Measurements from ENCODE around the gene ZNF615. TPM values are rescaled to one million over a fixed set of nuclear protein-coding genes. Genes with fewer than 3 reads are reported as not detected.

The ZNF615 gene
- total RNA-seq, 1 experiment from 2014 or later, result 1.6 TPM

DNA sequence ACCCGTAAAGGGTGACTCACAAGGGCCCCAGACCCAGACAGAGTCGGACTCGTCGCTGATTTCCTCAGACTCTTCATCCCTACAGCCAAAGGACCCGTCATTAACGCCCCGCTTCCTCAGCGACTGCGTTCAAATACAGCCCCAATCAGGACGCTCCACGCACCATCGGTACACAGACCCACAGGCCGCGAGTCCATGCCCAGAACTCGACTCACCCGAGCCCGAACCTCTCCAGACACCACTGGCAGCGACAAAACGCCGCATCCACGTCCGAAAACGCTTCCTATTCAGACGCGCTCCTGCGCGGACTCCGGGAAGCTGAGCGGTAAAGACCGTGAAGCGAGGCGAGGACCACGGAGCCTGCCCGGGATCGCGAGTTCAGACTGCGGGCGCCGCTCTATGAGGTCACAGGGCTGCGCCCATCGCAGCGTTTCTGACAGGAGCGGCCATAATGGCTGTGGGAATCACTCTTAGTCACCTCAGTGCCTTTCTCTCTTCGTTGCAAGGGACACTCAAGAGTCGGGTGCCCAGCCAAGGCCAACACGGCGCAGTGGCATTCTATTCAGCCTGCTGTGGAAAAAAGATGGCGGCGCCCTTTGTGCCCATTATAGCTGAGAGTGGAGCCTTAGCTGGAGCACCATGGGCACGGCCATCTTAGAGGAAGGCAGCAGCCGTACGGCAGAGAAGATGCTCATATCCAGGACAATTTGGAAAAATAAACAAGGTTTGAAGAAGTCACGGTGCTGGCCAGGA, 20.2 kb upstream of the ZNF615 start, which contains the start of gene ZNF614:
Gene ZNF614 (minus strand): TSS at position 353 of the 753 bp plus-strand sequence. CDS start 2,634 bp downstream, outside the sequence.
- Histone ChIP-seq H3K4me3 (replicated peaks in 1 of 2; ENCODE audit: low read depth in 1 of 2, low read length in 2 of 2) (peak within 1 kb of the TSS; percentile 57 to 63), H3K4me1 (ENCODE audit: control insufficient read depth in 1 of 2, insufficient read depth in 2 of 2, low read length in 2 of 2) (no peaks in the 10 kb centered on the region), H3K27ac (ENCODE audit: low read depth, low read length) (peak within 1 kb of the TSS; percentile 62), H3K9ac (ENCODE audit: low read length) (peak within 1 kb of the TSS; percentile 65), H3K27me3 (ENCODE audit: insufficient read depth, low read length) (no peaks in the 10 kb centered on the region), H2AFZ (ENCODE audit: low read depth, low read length, poor library complexity, severe bottlenecking) (no peak within 1 kb of the TSS), H3K4me2 (ENCODE audit: low read length) (peak within 1 kb of the TSS; percentile 73), H3K9me2 (ENCODE audit: insufficient read depth) (no peaks in the 10 kb centered on the region), H3K9me3 (ENCODE audit: control insufficient read depth in 1 of 2, insufficient read depth in 1 of 2, low read depth in 1 of 2, low read length in 2 of 2) (peaks cover 9 to 12% of the 10 kb centered on the region in 2 experiments; a peak in 2 of 4 replicates), H3K79me2 (ENCODE audit: insufficient read depth, low read length) (no peaks in the 10 kb centered on the region), H4K20me1 (ENCODE audit: insufficient read depth) (no peaks in the 10 kb centered on the region), H3K36me3 (ENCODE audit: control insufficient read depth in 1 of 2, insufficient read depth in 2 of 2, low read length in 2 of 2) (peaks cover 0 to 10% of the 10 kb centered on the region in 2 experiments; a peak in 1 of 4 replicates)
- ATAC-seq (peak; percentile 90), DNase-seq (ENCODE audit: low read depth, low spot score) (peak; percentile 54)
- ChIA-PET POLR2A (interaction anchor here (0.6 kb wide), 1 partner anchor 161 kb away, joined by 8 read pairs; the partner anchor contains the start of gene PPP2R1A), RAD21 (ENCODE audit: low non-redundant PET in 1 of 2, low total read pairs in 2 of 2, uncharacterized antibody in 2 of 2, unreplicated experiment in 2 of 2) (interaction anchor here in 1 of 2 experiments (1.0 kb wide), 1 partner anchor 161 kb away, joined by 3 read pairs; the partner anchor contains the start of gene PPP2R1A), CTCF (no interaction called here)
- TF ChIP-seq EGR1 (IDR thresholded peaks at IDR 0.05; ENCODE audit: low read depth) (peak; percentile 64), SIN3A (IDR thresholded peaks at IDR 0.05; ENCODE audit: low read depth) (no peak), YY1 (IDR thresholded peaks at IDR 0.05; ENCODE audit: extremely low read depth, insufficient replicate concordance, low read depth, low read length) (peak; percentile 91), FOSL1 (IDR thresholded peaks at IDR 0.05; ENCODE audit: low read depth) (no peak), RAD21 (IDR thresholded peaks at IDR 0.05; ENCODE audit: low read depth) (no peak), EZH2phosphoT487 (IDR thresholded peaks at IDR 0.05; ENCODE audit: borderline replicate concordance) (no peak), ELF1 (IDR thresholded peaks at IDR 0.05; ENCODE audit: borderline replicate concordance, low read depth) (no peak), POLR2AphosphoS5 (IDR thresholded peaks at IDR 0.05; ENCODE audit: low read depth, low read length) (peak; percentile 73), JUND (IDR thresholded peaks at IDR 0.05) (no peak), SRF (IDR thresholded peaks at IDR 0.05; ENCODE audit: low read depth) (peak; percentile 76), TCF7L2 (IDR thresholded peaks at IDR 0.05; ENCODE audit: borderline replicate concordance, extremely low read depth, insufficient read depth, insufficient read length) (no peak), EZH2 (IDR thresholded peaks at IDR 0.05) (no peak), SP1 (IDR thresholded peaks at IDR 0.05; ENCODE audit: low read depth) (no peak), ZNF274 (IDR thresholded peaks at IDR 0.05; ENCODE audit: low read depth, low read length) (no peak), CBX3 (IDR thresholded peaks at IDR 0.05; ENCODE audit: low read depth) (peak; percentile 25; the same call in 1 of the 2 replicates)
- TF ChIP-seq, protein P1, sequence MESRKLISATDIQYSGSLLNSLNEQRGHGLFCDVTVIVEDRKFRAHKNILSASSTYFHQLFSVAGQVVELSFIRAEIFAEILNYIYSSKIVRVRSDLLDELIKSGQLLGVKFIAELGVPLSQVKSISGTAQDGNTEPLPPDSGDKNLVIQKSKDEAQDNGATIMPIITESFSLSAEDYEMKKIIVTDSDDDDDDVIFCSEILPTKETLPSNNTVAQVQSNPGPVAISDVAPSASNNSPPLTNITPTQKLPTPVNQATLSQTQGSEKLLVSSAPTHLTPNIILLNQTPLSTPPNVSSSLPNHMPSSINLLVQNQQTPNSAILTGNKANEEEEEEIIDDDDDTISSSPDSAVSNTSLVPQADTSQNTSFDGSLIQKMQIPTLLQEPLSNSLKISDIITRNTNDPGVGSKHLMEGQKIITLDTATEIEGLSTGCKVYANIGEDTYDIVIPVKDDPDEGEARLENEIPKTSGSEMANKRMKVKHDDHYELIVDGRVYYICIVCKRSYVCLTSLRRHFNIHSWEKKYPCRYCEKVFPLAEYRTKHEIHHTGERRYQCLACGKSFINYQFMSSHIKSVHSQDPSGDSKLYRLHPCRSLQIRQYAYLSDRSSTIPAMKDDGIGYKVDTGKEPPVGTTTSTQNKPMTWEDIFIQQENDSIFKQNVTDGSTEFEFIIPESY (IDR thresholded peaks at IDR 0.05; ENCODE audit: extremely low read depth, insufficient replicate concordance, low read length), result peak; percentile 91
- TF ChIP-seq, protein P2, sequence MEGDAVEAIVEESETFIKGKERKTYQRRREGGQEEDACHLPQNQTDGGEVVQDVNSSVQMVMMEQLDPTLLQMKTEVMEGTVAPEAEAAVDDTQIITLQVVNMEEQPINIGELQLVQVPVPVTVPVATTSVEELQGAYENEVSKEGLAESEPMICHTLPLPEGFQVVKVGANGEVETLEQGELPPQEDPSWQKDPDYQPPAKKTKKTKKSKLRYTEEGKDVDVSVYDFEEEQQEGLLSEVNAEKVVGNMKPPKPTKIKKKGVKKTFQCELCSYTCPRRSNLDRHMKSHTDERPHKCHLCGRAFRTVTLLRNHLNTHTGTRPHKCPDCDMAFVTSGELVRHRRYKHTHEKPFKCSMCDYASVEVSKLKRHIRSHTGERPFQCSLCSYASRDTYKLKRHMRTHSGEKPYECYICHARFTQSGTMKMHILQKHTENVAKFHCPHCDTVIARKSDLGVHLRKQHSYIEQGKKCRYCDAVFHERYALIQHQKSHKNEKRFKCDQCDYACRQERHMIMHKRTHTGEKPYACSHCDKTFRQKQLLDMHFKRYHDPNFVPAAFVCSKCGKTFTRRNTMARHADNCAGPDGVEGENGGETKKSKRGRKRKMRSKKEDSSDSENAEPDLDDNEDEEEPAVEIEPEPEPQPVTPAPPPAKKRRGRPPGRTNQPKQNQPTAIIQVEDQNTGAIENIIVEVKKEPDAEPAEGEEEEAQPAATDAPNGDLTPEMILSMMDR (IDR thresholded peaks at IDR 0.05 in 2 of 3, conservative IDR thresholded peaks at IDR 0.05 in 1 of 3; ENCODE audit: borderline replicate concordance in 1 of 3, insufficient read depth in 1 of 3, low read depth in 2 of 3, low read length in 2 of 3), result no peak
- TF ChIP-seq, protein P3, sequence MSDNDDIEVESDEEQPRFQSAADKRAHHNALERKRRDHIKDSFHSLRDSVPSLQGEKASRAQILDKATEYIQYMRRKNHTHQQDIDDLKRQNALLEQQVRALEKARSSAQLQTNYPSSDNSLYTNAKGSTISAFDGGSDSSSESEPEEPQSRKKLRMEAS (IDR thresholded peaks at IDR 0.05), result peak; percentile 47
- TF ChIP-seq, protein P4, sequence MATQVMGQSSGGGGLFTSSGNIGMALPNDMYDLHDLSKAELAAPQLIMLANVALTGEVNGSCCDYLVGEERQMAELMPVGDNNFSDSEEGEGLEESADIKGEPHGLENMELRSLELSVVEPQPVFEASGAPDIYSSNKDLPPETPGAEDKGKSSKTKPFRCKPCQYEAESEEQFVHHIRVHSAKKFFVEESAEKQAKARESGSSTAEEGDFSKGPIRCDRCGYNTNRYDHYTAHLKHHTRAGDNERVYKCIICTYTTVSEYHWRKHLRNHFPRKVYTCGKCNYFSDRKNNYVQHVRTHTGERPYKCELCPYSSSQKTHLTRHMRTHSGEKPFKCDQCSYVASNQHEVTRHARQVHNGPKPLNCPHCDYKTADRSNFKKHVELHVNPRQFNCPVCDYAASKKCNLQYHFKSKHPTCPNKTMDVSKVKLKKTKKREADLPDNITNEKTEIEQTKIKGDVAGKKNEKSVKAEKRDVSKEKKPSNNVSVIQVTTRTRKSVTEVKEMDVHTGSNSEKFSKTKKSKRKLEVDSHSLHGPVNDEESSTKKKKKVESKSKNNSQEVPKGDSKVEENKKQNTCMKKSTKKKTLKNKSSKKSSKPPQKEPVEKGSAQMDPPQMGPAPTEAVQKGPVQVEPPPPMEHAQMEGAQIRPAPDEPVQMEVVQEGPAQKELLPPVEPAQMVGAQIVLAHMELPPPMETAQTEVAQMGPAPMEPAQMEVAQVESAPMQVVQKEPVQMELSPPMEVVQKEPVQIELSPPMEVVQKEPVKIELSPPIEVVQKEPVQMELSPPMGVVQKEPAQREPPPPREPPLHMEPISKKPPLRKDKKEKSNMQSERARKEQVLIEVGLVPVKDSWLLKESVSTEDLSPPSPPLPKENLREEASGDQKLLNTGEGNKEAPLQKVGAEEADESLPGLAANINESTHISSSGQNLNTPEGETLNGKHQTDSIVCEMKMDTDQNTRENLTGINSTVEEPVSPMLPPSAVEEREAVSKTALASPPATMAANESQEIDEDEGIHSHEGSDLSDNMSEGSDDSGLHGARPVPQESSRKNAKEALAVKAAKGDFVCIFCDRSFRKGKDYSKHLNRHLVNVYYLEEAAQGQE (IDR thresholded peaks at IDR 0.05; ENCODE audit: low read depth), result no peak
- intact Hi-C loops (cut with micrococcal nuclease), result loop anchor here (1.0 kb wide), 1 partner anchor 42 kb away; the partner anchor contains the start of gene ZNF350
- BruUV-seq (replicated peaks), result no TSS peak

Data from HCT116 (cell line).